Dermis blood vessel endothelial cell (primary cell): Measurements from ENCODE around the gene FHOD3. TPM values are rescaled to one million over a fixed set of nuclear protein-coding genes. Genes with fewer than 3 reads are reported as not detected.
"Not testable (repeated sequence)": the region's sequence is repeated elsewhere in the genome, so short reads cannot be mapped to it uniquely, and the experiment has no call there.

ENCODE experiments used
- DNase-seq: peaks from one replicate; pipeline ENCODE4 v3.0.0; 2010
- total RNA-seq: library from RNA; depleted of rRNA; stranded (reverse); fragments of >200 nt; gene quantifications from 2 replicates; pipeline ENCODE4 v1.2.3, GENCODE V29; 2014

Gene FHOD3
- total RNA-seq, 1 donor from 2014 or later, result 0.34 TPM

DNA sequence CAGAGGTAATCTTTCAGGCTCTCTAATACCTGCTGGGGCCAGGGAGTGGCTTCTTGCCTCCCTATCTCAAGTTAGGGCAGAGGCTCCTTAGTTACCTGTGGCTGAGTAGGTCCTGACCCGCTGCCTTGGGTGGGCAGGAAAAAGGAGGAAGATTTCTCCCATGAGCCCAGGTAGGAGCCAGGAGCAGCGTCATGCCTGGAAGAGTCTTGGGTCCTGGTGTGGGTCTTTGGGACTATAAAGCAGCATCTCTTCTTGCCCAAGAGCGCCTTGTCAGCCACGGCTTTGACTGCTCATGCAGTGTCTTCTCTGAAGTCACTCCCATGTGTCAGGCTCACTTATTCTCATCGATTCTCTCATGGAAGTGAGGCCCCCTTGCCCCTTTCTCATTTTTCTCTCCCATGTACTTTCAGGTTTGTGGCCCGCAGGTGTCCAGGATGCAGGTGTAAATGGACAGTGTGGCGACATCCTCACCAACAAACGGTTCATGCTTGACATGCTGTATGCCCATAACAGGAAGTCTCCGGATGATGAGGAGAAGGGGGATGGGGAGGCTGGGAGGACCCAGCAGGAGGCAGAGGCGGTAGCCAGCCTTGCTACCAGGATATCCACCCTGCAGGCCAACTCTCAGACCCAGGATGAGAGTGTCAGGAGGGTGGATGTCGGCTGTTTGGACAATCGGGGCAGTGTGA lies 420.1 kb downstream of the FHOD3 start:
- DNase-seq, result no peak

DNA sequence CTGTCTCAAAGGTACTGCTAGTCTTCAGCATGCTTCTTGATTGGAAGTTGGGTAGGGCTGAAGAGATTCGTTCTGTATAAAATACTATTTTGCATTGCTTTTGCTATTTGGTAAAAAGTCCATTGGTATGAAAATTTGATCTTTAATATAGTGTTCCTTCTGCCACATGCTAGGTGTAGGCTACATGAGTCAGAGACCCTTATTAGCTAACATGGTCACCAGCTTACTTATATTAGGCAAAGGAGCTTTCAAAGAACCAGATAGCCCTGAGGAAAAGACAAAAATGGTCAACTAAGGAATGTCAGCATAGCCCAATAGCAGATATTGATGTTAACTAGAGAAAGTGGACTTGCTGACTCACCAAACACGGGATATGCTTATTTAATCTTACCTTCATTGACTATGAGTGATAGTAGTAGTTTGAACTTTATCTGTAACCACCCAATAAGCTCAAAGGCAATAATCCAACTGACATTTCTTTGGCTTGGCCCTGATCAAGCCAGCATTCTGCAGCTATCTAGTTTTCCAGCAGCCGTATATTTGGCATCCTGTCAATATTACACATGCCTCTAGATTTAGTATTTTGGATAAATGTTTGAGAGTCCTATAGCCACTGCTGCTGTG lies 421.3 kb downstream of the FHOD3 start:
- DNase-seq, result no peak

DNA sequence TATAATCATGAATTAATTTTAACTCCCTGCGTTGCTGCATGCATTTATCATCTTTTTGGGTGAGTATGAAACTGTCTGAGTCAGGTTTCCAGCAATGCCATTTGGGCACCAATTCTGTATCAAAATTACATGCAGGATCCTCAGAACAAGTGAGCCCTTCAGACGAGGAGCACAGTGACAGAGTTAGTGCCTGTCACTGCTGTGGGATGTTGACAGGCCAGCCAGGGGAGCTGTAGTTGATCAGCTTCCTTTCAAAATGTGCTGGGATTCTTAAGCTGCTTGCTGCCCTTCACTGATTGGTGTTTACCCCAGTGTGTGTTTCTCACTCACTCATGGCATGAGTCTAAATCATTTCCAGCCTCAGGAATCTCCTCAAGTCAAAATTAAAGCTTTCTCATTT lies 422.1 kb downstream of the FHOD3 start:
- no peak for DNase-seq

DNA sequence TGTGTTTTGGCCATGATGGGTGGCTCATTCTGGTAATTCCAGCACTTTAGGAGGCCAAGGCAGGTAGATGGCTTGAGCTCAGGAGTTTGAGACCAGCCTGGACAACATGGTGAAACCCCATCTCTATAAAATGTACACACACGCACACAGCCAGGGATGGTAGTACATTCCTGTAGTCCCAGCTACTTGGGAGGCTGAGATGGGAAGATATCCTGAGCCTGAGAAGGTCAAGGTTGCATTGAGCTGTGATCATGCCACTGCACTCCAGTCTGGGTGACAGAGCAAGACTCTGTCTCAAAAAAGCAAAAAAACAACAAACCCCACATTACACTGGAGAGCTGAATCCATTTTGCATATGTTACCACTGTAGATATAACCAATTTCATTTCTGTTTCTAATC lies 423.8 kb downstream of the FHOD3 start:
- DNase-seq, result not testable (repeated sequence)

DNA sequence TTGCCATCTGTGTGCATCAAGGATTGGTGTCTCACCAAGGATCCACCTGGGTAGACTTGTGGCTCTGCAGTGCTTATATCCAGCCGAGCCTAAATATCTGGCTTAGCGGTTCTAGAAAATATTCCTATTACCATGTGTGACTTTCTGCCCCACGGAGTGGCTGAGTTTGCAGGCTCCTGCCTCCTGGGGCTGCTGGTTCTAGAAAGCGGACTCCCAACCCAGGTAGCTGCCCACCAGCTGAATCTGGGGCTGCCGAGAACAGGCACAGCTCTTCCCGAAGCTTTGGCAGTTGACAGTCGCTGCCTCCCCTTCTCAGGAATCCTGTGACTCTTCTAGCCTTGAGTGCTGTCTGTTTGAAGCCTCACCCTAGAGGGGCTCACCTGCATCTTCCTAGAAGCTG lies 426.7 kb downstream of the FHOD3 start:
- no peak for DNase-seq

DNA sequence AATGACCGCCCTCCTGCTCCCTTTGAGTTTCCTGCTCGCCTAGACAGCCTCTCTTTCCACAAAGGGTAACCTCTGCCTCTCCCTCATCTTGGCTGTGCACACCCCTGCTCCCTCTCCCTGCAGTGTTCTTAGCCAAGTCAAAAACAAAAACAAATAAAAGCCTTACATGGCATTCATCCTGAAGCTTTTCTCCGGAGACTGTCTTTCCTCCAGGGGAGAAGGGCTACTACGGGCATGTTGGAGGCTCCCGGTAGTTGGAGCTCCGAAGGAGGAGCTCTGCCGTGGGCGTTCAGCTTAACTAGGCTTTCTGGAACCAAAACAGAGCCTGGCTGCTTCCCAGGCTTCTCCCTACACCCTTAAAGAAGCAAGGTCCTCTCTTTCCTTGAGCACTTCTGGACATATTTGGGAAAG lies 427.1 kb downstream of the FHOD3 start:
- no peak for DNase-seq

DNA sequence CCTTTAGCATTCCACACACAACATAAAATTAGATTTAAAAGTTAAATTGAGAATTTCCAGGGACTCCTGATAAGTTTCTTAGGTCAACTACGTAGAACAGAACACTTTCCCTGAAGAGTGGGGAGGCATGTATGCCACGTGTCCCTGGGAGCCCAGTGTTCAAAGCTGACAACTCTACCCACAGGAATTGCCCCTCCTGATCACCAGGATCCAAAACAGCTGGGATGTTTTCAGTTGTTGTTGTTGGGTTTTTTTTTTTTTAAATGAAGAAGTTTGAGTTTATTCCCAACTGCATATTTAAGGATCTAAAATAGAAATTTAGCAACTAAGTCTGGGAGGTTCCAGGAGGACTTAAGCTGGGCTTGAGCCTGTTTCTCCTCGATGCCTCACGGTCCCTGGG lies 430.8 kb downstream of the FHOD3 start:
- DNase-seq, result no peak

DNA sequence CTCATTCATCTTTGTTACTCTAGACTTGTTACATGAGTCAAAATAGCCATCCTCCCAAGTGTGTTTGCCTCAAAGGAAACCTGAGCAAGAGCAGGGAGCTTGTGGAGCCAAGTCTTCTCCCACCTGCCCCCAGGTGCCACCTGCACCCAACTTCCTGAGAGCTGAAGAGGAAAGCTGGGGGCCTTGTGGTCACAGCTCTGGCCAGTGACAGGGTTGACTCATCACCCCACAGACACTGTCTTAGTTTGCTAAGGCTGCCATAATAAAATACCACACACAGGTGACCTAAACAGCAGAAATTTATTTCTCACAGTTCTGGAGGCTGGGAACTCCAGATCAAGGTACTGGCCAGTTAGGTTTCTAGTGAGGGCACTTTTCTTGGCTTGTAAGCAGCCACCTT lies 431.7 kb downstream of the FHOD3 start:
- no peak for DNase-seq

DNA sequence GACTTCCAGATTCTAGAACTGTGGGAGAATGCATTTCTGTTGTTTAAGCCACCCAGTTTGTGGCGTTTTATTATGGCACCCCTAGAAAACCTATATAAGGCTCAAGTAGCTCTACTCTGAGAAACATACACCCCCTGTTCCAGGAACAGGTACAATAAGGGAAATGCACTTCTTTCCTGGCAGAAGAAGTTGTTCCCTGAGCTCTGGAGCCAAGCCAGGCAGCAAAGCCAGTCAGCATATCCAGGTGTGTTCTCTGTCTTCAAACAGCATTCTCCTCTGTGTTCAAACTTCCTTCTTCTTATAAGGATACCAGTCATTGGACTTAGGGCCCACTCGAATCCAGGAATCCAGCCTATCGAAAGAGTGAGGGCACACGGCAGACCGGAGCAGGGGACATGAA lies 434.8 kb downstream of the FHOD3 start:
- DNase-seq, result no peak

DNA sequence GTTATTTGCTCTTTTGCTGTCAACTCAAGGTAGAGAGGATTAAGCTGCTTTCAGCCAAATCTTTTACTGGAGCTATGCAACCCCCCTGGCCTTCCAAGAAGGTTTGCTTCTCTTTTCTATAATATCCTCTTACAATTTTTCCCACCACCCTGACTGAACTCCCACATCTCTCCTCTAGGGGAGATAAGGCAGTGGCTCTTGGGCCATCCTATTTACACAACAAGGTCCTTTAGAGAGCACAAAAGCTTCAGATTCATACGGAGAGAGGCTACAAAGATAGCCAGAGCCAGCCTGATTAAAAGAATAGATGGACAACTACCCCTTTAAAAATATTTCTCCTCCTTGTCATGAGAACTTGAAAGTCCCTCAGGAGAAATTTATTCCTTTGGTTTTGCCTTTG lies 435.6 kb downstream of the FHOD3 start:
- DNase-seq, result no peak

DNA sequence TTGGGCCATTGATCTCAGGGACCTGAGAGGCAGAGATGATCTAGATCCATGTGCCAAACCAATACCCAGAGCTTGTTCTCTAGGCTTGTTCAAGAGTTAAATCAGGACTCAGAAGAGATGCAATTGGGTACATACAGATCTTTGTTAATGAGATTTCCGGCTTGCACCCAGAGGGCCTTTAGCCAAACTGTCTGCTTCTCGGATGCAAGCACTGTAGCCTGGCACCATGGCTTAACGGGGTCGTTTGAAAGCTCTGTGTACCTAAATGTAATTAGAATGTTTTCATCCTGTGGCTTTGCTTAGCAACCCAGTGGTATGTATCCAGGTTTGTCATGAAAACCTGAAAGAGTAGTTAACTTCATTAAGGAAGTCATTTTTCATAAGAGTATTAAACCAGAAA lies 437.1 kb downstream of the FHOD3 start:
- no peak for DNase-seq

DNA sequence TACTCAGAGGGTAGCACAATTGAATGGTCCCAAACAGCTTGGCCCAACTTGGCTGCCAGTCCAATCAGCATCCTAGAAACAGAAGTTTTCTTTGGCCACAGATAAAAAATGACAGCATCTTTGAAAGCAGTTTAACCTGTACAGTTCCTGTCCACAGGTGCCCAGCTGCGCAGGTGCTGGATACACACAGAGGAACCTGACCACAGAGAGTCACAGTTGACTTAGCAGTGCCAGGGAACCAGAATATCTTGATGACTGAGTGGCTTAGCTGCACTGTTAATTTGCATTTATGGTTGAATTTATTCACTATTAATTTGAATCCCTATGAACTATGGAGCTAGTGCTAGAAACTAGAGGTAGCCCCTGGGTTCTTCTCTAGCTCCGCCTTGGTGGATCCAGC lies 437.6 kb downstream of the FHOD3 start:
- DNase-seq, result no peak

DNA sequence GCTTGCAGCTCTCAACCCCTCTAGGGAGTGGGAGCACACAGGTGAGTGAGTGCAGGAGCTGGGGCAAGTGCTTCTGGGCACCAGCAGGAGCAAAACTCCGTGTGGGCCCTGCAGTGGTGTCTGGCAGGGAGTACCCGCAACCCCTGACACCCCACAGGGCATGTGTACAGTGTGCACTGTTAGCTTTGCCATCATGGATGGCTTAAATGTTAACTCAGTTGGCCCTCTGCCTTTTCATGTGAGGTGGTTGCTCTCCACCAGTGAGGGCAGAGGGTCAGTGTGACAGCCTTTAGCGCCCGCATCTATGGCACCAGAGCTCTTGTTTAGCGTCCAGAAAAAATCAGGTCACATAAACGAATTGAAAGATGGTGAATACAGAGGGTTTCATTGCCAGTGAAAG lies 438.6 kb downstream of the FHOD3 start:
- no peak for DNase-seq

DNA sequence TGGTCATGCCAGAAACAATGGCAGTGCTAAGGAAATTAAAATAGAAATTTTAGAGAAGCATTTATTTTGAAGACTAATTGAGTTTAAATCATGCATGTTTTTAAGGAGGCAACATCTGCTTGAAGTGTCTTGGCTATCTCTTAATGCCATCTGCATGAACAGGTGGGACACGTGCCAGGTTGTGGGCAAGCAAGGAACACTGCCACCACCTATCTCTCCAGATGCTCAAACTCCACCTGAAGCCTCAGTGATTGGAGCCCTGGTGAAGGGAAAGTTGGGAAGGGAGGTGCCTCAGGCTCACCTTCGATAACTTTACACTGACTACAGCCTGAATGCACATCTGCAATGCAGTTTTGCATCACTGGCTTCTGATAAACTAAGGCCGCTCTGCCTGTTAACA lies 439.8 kb downstream of the FHOD3 start:
- DNase-seq, result no peak

DNA sequence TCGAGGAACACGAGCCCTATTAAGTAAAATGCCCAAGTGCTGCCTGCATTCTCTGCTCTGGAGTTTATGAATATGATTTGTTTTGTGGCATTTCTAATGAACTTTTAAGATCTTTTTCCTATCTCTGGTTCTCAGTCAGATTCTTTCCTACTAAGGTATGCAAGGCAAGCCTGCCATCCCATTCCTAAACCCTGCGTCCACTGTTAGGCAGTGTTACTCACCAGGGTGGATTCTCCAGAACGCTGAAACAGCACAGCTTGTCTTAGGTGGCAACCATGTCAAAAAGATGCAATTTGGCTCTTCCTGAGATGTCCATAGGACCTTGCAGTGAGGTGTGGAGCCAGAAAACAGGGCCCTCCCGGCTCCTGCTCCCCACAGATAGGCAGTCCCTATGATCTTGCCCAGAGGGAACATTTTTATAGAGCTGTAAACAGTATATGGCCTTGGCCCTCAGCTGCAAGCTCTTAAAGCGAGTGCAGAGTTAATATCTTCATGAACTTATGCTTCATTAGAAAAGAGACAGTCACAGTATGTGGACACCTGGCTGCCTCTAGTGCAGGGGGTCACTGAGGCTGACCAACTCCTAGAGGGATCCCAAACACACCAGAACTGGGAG lies 446.9 kb downstream of the FHOD3 start:
- DNase-seq, result no peak

DNA sequence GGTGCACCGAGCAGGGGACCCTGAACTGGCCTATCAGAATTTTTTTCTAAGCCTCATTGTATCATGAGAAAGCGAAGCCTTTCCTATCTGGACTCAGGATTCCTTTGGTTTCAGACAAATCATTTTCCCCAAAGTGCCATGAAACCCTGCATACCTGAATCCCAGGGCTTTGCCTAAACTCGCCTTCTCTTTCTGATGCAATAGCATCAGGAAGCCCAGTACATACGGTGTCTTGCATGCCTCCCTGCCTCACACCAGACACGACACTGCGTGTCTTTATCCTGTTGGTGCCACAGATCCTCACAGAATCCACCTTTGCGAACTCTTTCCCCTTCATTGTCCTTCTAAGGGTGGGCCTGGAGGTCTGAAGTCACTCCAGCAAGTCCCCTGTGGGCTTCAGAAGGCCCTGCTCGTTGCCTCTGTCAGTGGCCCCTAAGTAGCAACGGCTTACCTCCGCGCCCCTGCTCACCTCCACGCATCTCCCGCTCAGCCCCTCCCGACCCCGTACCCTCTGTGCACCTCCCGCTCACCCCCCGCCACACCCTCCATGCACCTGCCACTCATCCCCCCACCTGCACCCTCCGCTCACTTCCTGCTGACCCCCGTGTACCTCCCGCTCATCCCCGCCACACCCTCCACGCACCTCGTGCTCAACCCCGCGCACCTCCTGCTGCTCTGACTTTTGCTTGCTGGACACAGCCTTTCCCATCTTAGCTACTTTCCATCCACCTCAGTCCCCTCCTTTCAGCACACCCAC lies 447.9 kb downstream of the FHOD3 start:
- no peak for DNase-seq

DNA sequence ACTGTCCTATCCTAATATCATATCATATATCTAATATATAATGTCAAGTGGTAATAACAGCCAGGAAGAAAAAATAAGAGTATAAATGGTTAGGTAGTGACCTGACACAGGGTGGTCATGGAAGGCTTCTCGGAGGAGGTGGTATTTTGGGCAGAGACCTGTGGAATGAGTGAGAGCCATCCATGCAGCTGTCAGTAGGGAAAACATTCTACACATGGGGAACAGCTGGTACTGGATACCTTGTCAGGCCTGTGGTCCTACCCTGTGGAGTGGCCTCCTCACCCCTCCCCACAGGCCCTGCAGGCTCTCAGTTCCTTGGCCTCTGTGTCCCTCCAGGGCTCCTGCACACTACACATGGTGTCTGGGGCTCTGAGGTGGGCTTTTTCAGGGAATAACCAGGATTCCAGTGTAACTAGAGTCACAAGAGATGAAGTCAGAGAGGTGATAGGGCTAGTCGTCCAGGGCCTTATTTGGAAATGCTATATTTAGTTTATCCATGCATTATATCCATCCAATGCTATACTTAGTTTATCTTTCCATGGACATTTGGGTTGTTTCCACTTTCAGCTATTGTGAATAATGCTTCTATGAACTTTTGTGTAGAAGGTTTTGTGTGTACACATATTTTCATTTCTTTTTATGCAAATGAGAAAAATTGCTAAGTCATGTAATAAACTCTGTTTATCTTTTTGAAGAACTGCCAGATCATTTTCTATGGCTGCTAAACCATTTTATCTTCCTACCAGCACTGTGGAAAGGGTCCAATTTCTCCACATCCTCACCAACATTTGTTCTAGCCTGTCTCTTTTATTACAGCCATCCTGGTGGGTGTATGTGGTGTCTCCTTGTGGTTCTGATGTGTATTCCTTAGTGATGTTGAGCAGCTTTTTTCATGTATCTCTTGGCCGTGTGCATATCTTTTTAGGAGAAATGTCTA lies 455.7 kb downstream of the FHOD3 start:
- no peak for DNase-seq

DNA sequence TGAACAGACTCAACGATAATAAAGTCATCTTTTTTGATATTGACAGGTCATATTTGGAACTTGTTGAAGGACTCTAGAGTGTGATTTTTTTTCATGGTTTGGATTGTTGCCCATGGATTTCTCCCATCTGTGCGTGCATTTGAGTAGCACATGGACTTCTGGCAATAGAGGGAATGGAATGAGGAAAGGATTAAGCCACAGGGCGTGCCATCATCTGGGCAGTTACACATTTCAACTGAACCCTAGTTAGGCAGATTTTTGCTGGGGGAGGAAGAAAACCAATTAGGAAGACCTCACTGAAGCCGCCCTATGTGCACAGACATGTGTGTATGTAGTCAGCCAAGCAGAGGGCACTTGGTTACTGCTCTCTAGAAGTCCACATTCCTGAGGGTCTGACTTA lies 458.7 kb downstream of the FHOD3 start:
- no peak for DNase-seq

DNA sequence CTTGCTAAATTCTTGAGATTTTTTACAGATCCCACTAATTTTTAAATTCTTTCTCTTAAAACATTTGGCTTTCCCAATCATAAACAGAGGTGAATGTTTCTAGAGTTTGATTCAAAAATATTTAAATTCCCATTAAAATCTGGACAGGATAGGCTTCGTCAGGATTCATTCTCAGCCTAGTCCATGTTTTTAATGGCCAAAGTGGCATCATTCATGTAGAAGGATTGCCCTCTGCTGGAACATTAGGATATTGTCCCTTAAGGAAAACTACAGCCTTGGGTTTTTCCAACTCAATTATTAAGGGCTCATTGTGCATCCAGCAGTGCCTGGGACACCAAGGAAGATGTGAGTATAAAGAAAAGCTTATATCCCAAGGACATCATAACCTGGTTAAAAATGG lies 459.6 kb downstream of the FHOD3 start:
- peak; percentile 72 for DNase-seq

DNA sequence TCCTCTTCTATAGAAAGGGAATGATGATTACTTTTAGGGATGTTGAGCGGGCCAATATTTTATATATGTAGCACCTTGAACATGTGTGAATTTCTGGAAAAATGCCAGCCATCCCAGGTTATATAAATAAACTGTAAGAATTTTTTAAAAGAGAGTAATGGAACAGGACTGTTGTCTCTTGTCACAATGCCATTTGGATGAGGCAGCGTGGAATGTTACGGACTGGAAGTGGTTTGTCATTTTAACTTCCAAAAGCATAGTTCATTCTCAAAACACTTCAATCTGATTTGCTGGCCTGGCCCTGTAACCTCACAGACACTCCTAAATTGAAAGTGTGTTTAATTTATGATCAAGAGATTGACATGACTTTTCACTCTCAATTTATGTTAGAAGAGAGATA lies 460.5 kb downstream of the FHOD3 start:
- DNase-seq, result no peak

DNA sequence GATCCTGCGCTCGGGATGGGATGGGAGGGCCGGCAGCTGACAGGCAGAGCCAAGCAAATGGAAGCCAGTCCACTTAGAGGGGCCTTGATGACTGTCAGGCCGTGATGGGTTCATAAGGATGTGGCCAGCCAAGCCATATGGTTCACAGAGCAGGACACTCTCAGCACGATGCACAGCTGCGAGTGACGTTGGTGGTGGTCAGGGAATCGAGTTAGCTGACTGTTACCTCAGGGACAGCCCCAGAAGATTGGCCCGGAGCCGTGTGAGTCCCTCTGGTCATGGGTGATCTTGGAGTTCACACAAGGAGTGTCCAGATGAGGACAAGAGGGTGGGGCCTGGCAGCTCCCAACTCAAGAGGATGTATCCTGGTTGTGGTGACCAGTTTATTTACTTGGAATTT lies 461.1 kb downstream of the FHOD3 start:
- no peak for DNase-seq

DNA sequence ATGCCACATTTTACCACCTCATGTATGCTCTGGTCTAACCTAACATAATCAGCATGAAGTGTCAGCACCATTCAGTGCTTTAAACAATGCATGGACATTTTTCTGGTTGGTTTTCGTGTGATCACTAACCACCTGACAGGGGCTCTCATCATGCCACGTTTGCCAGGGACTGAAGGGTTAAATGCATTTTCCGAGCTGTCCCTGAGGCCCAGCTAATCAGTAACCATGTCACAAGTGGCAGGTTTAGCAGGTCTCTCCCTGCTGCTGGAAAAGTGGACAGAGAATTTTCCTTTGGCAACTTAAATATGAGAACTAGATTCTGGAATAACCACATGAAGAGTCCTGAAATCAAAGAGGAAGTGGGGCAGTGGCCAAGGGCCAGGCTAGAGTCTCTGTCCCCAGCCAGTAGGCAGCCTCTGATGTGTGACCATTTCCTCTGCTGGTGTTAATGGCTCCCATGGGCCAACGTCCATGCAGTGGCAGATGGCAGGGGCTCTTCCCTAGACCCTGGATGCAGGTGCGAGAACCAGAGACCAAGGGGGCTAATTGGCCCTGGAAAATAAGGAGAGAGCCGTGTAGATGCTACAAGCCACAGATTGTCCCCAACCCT lies 461.8 kb downstream of the FHOD3 start:
- no peak for DNase-seq
